Measurements from ENCODE around the gene PCYT1A. TPM values are rescaled to one million over a fixed set of nuclear protein-coding genes. Genes with fewer than 3 reads are reported as not detected.

The PCYT1A gene
- total and polyA plus RNA-seq, 10 of the 15 experiments (the other 5 are each of a cell fraction or from before 2014, with no cell fraction given): 10.8 to 64.3 (median 48.6) TPM

DNA sequence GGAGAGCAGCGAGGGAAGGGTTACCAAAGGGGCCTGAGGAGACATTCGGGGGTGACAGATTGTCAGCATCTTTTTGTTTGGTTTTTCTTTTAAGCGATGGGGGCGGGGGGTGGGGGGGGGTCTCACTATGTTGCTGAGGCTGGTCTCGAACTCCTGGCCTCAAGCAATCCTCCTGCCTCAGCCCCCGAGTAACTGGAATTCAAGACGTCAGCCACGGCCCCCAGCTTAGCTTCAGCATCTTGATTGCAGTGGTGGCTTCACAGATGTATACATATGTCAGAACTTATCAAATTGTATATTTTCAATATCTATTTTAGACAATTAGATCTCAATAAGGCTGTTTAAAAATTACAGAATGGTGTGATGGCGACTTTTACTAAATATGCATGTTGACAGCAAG, 107.2 kb downstream of the PCYT1A start (continued):
- TF ChIP-seq, protein P1, sequence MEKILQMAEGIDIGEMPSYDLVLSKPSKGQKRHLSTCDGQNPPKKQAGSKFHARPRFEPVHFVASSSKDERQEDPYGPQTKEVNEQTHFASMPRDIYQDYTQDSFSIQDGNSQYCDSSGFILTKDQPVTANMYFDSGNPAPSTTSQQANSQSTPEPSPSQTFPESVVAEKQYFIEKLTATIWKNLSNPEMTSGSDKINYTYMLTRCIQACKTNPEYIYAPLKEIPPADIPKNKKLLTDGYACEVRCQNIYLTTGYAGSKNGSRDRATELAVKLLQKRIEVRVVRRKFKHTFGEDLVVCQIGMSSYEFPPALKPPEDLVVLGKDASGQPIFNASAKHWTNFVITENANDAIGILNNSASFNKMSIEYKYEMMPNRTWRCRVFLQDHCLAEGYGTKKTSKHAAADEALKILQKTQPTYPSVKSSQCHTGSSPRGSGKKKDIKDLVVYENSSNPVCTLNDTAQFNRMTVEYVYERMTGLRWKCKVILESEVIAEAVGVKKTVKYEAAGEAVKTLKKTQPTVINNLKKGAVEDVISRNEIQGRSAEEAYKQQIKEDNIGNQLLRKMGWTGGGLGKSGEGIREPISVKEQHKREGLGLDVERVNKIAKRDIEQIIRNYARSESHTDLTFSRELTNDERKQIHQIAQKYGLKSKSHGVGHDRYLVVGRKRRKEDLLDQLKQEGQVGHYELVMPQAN (conservative IDR thresholded peaks at IDR 0.05): no peak
- no peak for TF ChIP-seq SREBF2 (IDR thresholded peaks at IDR 0.05; ENCODE audit: low read length)

Small RNA genes lying within 50 kb of the gene (small RNA-seq; reads per million reads assigned to genes)
- gene AC069257.2 (not detected), gene RF00019 (not detected)

Other genes starting within 250 kb of the PCYT1A start
Only the 7 nearest of the 8 such genes appear.
- 325 and 365 TPM in 2 replicates for gene TFRC, start 205.6 kb downstream of the PCYT1A start, total RNA-seq (2014; rRNA removed)
- 306 and 308 TPM in 2 replicates for gene TFRC, start 205.6 kb downstream of the PCYT1A start, total RNA-seq (2014; rRNA removed; fragmentation: Illumina TruSeq; extraction: Trizol)
- gene TFRC, start 205.6 kb downstream of the PCYT1A start, total RNA-seq (2021): 356 and 373 TPM in 2 replicates
- gene TFRC, start 205.6 kb downstream of the PCYT1A start, polyA plus RNA-seq (2011; rRNA removed): 368 and 477 TPM in 2 replicates
- 218 and 272 TPM in 2 replicates for gene TFRC, start 205.6 kb downstream of the PCYT1A start, polyA plus RNA-seq (2014; fragmentation: Illumina TruSeq; extraction: Trizol)
- 100 to 1,000 TPM; 123 to 132 TPM for gene TFRC, start 205.6 kb downstream of the PCYT1A start, polyA plus RNA-seq (2014; fragmentation: Nextera tagmentation; extraction: Ambion mirVana)
- 152 and 164 TPM in 2 replicates for gene TFRC, start 205.6 kb downstream of the PCYT1A start, polyA plus RNA-seq (2014; rRNA removed)
- gene TFRC, start 205.6 kb downstream of the PCYT1A start, polyA plus RNA-seq (2016; fragmentation: Nextera tagmentation; extraction: Ambion mirVana): 100 to 1,000 TPM; 468 to 526 TPM
- not detected in 2 replicates for gene ZDHHC19, start 76.3 kb downstream of the PCYT1A start, total RNA-seq (2014; rRNA removed)
- not detected in 2 replicates for gene ZDHHC19, start 76.3 kb downstream of the PCYT1A start, total RNA-seq (2014; rRNA removed; fragmentation: Illumina TruSeq; extraction: Trizol)
- gene ZDHHC19, start 76.3 kb downstream of the PCYT1A start, total RNA-seq (2021): not detected in 2 replicates
- not detected in 2 replicates for gene ZDHHC19, start 76.3 kb downstream of the PCYT1A start, polyA plus RNA-seq (2011; rRNA removed)
- not detected in 2 replicates for gene ZDHHC19, start 76.3 kb downstream of the PCYT1A start, polyA plus RNA-seq (2014; fragmentation: Illumina TruSeq; extraction: Trizol)
- under 1 TPM in 1 of 2 experiments, not detected in 1; 0.26 TPM for gene ZDHHC19, start 76.3 kb downstream of the PCYT1A start, polyA plus RNA-seq (2014; fragmentation: Nextera tagmentation; extraction: Ambion mirVana)
- gene ZDHHC19, start 76.3 kb downstream of the PCYT1A start, polyA plus RNA-seq (2014; rRNA removed): not detected in 2 replicates
- not detected for gene ZDHHC19, start 76.3 kb downstream of the PCYT1A start, polyA plus RNA-seq (2016; fragmentation: Nextera tagmentation; extraction: Ambion mirVana)
- not detected in 2 replicates for gene SLC51A, start 71.2 kb downstream of the PCYT1A start, total RNA-seq (2014; rRNA removed)
- 0.18 TPM in 1 of 2 replicates, not detected in the other for gene SLC51A, start 71.2 kb downstream of the PCYT1A start, total RNA-seq (2014; rRNA removed; fragmentation: Illumina TruSeq; extraction: Trizol)
- not detected in 2 replicates for gene SLC51A, start 71.2 kb downstream of the PCYT1A start, total RNA-seq (2021)
- gene SLC51A, start 71.2 kb downstream of the PCYT1A start, polyA plus RNA-seq (2011; rRNA removed): not detected in 2 replicates
- gene SLC51A, start 71.2 kb downstream of the PCYT1A start, polyA plus RNA-seq (2014; fragmentation: Illumina TruSeq; extraction: Trizol): not detected in 2 replicates
- 1 to 10 TPM in 1 of 2 experiments, under 1 TPM in 1; 0.99 to 2.1 TPM for gene SLC51A, start 71.2 kb downstream of the PCYT1A start, polyA plus RNA-seq (2014; fragmentation: Nextera tagmentation; extraction: Ambion mirVana)
- not detected in 2 replicates for gene SLC51A, start 71.2 kb downstream of the PCYT1A start, polyA plus RNA-seq (2014; rRNA removed)
- 1 to 10 TPM; 2.2 to 3.9 TPM for gene SLC51A, start 71.2 kb downstream of the PCYT1A start, polyA plus RNA-seq (2016; fragmentation: Nextera tagmentation; extraction: Ambion mirVana)
- gene DYNLT2B, start 30.5 kb upstream of the PCYT1A start, total RNA-seq (2014; rRNA removed): 18.5 and 22.0 TPM in 2 replicates
- gene DYNLT2B, start 30.5 kb upstream of the PCYT1A start, total RNA-seq (2014; rRNA removed; fragmentation: Illumina TruSeq; extraction: Trizol): 17.5 and 19.5 TPM in 2 replicates
- 17.7 and 21.9 TPM in 2 replicates for gene DYNLT2B, start 30.5 kb upstream of the PCYT1A start, total RNA-seq (2021)
- 8.6 and 12.4 TPM in 2 replicates for gene DYNLT2B, start 30.5 kb upstream of the PCYT1A start, polyA plus RNA-seq (2011; rRNA removed)
- gene DYNLT2B, start 30.5 kb upstream of the PCYT1A start, polyA plus RNA-seq (2014; fragmentation: Illumina TruSeq; extraction: Trizol): 6.0 and 16.7 TPM in 2 replicates
- 10 to 100 TPM; 24.2 to 39.6 TPM for gene DYNLT2B, start 30.5 kb upstream of the PCYT1A start, polyA plus RNA-seq (2014; fragmentation: Nextera tagmentation; extraction: Ambion mirVana)
- gene DYNLT2B, start 30.5 kb upstream of the PCYT1A start, polyA plus RNA-seq (2014; rRNA removed): 32.3 and 33.3 TPM in 2 replicates
- gene DYNLT2B, start 30.5 kb upstream of the PCYT1A start, polyA plus RNA-seq (2016; fragmentation: Nextera tagmentation; extraction: Ambion mirVana): 10 to 100 TPM; 89.0 to 89.7 TPM
- not detected in 2 replicates for gene TM4SF19, start 50.7 kb upstream of the PCYT1A start, total RNA-seq (2014; rRNA removed)
- gene TM4SF19, start 50.7 kb upstream of the PCYT1A start, total RNA-seq (2014; rRNA removed; fragmentation: Illumina TruSeq; extraction: Trizol): not detected in 2 replicates
- gene TM4SF19, start 50.7 kb upstream of the PCYT1A start, total RNA-seq (2021): not detected in 2 replicates
- gene TM4SF19, start 50.7 kb upstream of the PCYT1A start, polyA plus RNA-seq (2011; rRNA removed): not detected in 2 replicates
- gene TM4SF19, start 50.7 kb upstream of the PCYT1A start, polyA plus RNA-seq (2014; fragmentation: Illumina TruSeq; extraction: Trizol): not detected in 2 replicates
- gene TM4SF19, start 50.7 kb upstream of the PCYT1A start, polyA plus RNA-seq (2014; fragmentation: Nextera tagmentation; extraction: Ambion mirVana): under 1 TPM; 0.05 TPM
- gene TM4SF19, start 50.7 kb upstream of the PCYT1A start, polyA plus RNA-seq (2014; rRNA removed): not detected in 2 replicates
- under 1 TPM; 0.11 to 0.16 TPM for gene TM4SF19, start 50.7 kb upstream of the PCYT1A start, polyA plus RNA-seq (2016; fragmentation: Nextera tagmentation; extraction: Ambion mirVana)
- gene UBXN7, start 144.7 kb upstream of the PCYT1A start, total RNA-seq (2014; rRNA removed): 16.1 and 17.6 TPM in 2 replicates
- gene UBXN7, start 144.7 kb upstream of the PCYT1A start, total RNA-seq (2014; rRNA removed; fragmentation: Illumina TruSeq; extraction: Trizol): 21.3 and 21.6 TPM in 2 replicates
- gene UBXN7, start 144.7 kb upstream of the PCYT1A start, total RNA-seq (2021): 60.8 and 68.3 TPM in 2 replicates
- gene UBXN7, start 144.7 kb upstream of the PCYT1A start, polyA plus RNA-seq (2011; rRNA removed): 30.6 and 52.4 TPM in 2 replicates
- gene UBXN7, start 144.7 kb upstream of the PCYT1A start, polyA plus RNA-seq (2014; fragmentation: Illumina TruSeq; extraction: Trizol): 28.1 and 33.8 TPM in 2 replicates
- gene UBXN7, start 144.7 kb upstream of the PCYT1A start, polyA plus RNA-seq (2014; fragmentation: Nextera tagmentation; extraction: Ambion mirVana): 1 to 10 TPM; 4.8 TPM
- gene UBXN7, start 144.7 kb upstream of the PCYT1A start, polyA plus RNA-seq (2014; rRNA removed): 17.9 and 21.7 TPM in 2 replicates
- 10 to 100 TPM; 62.2 to 78.4 TPM for gene UBXN7, start 144.7 kb upstream of the PCYT1A start, polyA plus RNA-seq (2016; fragmentation: Nextera tagmentation; extraction: Ambion mirVana)
- gene RNF168, start 216.0 kb upstream of the PCYT1A start, total RNA-seq (2014; rRNA removed): 28.5 and 32.1 TPM in 2 replicates
- 43.4 and 43.9 TPM in 2 replicates for gene RNF168, start 216.0 kb upstream of the PCYT1A start, total RNA-seq (2014; rRNA removed; fragmentation: Illumina TruSeq; extraction: Trizol)
- gene RNF168, start 216.0 kb upstream of the PCYT1A start, total RNA-seq (2021): 47.5 and 47.7 TPM in 2 replicates
- 12.7 and 12.8 TPM in 2 replicates for gene RNF168, start 216.0 kb upstream of the PCYT1A start, polyA plus RNA-seq (2011; rRNA removed)
- 21.0 and 23.7 TPM in 2 replicates for gene RNF168, start 216.0 kb upstream of the PCYT1A start, polyA plus RNA-seq (2014; fragmentation: Illumina TruSeq; extraction: Trizol)
- gene RNF168, start 216.0 kb upstream of the PCYT1A start, polyA plus RNA-seq (2014; fragmentation: Nextera tagmentation; extraction: Ambion mirVana): 10 to 100 TPM; 17.5 to 18.4 TPM
- gene RNF168, start 216.0 kb upstream of the PCYT1A start, polyA plus RNA-seq (2014; rRNA removed): 12.8 and 14.2 TPM in 2 replicates
- 10 to 100 TPM; 37.0 to 46.9 TPM for gene RNF168, start 216.0 kb upstream of the PCYT1A start, polyA plus RNA-seq (2016; fragmentation: Nextera tagmentation; extraction: Ambion mirVana)

Measured in GM12878 (cell line).